HG03442 (cell line): ENCODE data around the gene F11R.
A peak's percentile ranks its signal among the peaks of the same experiment; 100 is the strongest.
"Not testable (repeated sequence)": the region's sequence is repeated elsewhere in the genome, so short reads cannot be mapped to it uniquely, and the experiment has no call there.

Experiments
- ATAC-seq: cut with Tn5 transposase; IDR thresholded peaks from one replicate; pipeline ENCODE4 v1.9.1; 2021; ENCODE audit warnings: mild to moderate bottlenecking, moderate library complexity; ENCODE audit not compliant: unreplicated experiment

The F11R gene

GRCh38 chr1:161044908-161045735 is 24.2 kb upstream of the F11R start:
- ATAC-seq: peak; percentile 42

- ATAC-seq: no peak
These were observed 23.6 kb upstream of the F11R start for GRCh38 chr1:161044535-161044907.

- ATAC-seq: no peak
These were observed 18.6 kb upstream of the F11R start for GRCh38 chr1:161039546-161039945.

- no peak for ATAC-seq
These were observed 18.2 kb upstream of the F11R start for GRCh38 chr1:161039154-161039545.

- ATAC-seq: peak; percentile 82
These were observed 17.7 kb upstream of the F11R start, which contains the start of gene TSTD1 for GRCh38 chr1:161038523-161039153. TSS of gene TSTD1 (minus strand) at chr1:161038964. CDS start at chr1:161038889, 75 bp downstream.

GRCh38 chr1:161037661-161038522 is 16.9 kb upstream of the F11R start:
- no peak for ATAC-seq

- ATAC-seq: no peak
These were observed 12.8 kb upstream of the F11R start for GRCh38 chr1:161033751-161034150.

- no peak for ATAC-seq
These were observed 11.5 kb upstream of the F11R start for GRCh38 chr1:161032409-161032808.

GRCh38 chr1:161031874-161032273 is 10.9 kb upstream of the F11R start:
- no peak for ATAC-seq

GRCh38 chr1:161029466-161029865 is 8.5 kb upstream of the F11R start:
- not testable (repeated sequence) for ATAC-seq

GRCh38 chr1:161026954-161027353 is 6.0 kb upstream of the F11R start:
- ATAC-seq: not testable (repeated sequence)

GRCh38 chr1:161022432-161022831 is 1.5 kb upstream of the F11R start:
- not testable (repeated sequence) for ATAC-seq

GRCh38 chr1:161021970-161022353 is 1.0 kb upstream of the F11R start:
- no peak for ATAC-seq

- ATAC-seq: peak; percentile 85
These were observed 415 bp upstream of the F11R start for GRCh38 chr1:161021165-161021969.

- ATAC-seq: no peak
These were observed 1.0 kb downstream of the F11R start for GRCh38 chr1:161019751-161020495.

GRCh38 chr1:161019111-161019660 is 1.8 kb downstream of the F11R start:
- ATAC-seq: not testable (repeated sequence)

- ATAC-seq: no peak
These were observed 2.4 kb downstream of the F11R start for GRCh38 chr1:161018631-161018930.

GRCh38 chr1:161017756-161018630 is 3.0 kb downstream of the F11R start:
- no peak for ATAC-seq

- not testable (repeated sequence) for ATAC-seq
These were observed 3.8 kb downstream of the F11R start for GRCh38 chr1:161017181-161017580.
